Renal cortex interstitium (tissue), 11 donors: ENCODE data around the gene CHSY1. TPM values are rescaled to one million over a fixed set of nuclear protein-coding genes. Genes with fewer than 3 reads are reported as not detected.

Experiments used
- DNase-seq, 11 donors: peaks; one replicate each; pipeline ENCODE4 v3.0.0-alpha.2; 2013; ENCODE audit warnings: low read depth in 9 of 11, low spot score in 4 of 11; ENCODE audit errors: extremely low read depth in 1 of 11
- polyA plus RNA-seq, 3 donors: library from polyadenylated mRNA; unstranded; fragments of 120-200 nt; gene quantifications; one replicate each; pipeline ENCODE4 v1.2.1, GENCODE V29; 2013; ENCODE audit not compliant: insufficient read length in 3 of 3

The CHSY1 gene
- polyA plus RNA-seq, 3 donors = 46.7 to 50.8 (median 50.0) TPM

GRCh38 chr15:101276501-101277037 is 24.7 kb upstream of the CHSY1 start:
- peak in 1 of 11 donors; percentile 14 for DNase-seq

GRCh38 chr15:101275018-101275417 is 23.2 kb upstream of the CHSY1 start:
- DNase-seq = no peak

GRCh38 chr15:101273534-101273933 is 21.7 kb upstream of the CHSY1 start:
- no peak for DNase-seq

GRCh38 chr15:101272584-101272983 is 20.7 kb upstream of the CHSY1 start:
- DNase-seq = no peak

GRCh38 chr15:101269479-101270223 is 17.8 kb upstream of the CHSY1 start:
- no peak for DNase-seq

- DNase-seq = no peak
Measured at GRCh38 chr15:101267320-101268104, 15.7 kb upstream of the CHSY1 start.

GRCh38 chr15:101266787-101267186 is 14.9 kb upstream of the CHSY1 start:
- no peak for DNase-seq

- DNase-seq = no peak
Measured at GRCh38 chr15:101266034-101266433, 14.2 kb upstream of the CHSY1 start.

GRCh38 chr15:101264911-101265641 is 13.2 kb upstream of the CHSY1 start:
- no peak for DNase-seq

GRCh38 chr15:101264011-101264410 is 12.2 kb upstream of the CHSY1 start:
- DNase-seq = no peak

- no peak for DNase-seq
Measured at GRCh38 chr15:101262551-101262950, 10.7 kb upstream of the CHSY1 start.

- DNase-seq = peak in 6 of 11 donors; percentile 59 to 71 (median 68)
Measured at GRCh38 chr15:101258238-101259144, 6.6 kb upstream of the CHSY1 start.

GRCh38 chr15:101256757-101257156 is 4.9 kb upstream of the CHSY1 start:
- DNase-seq = no peak

- DNase-seq = no peak
Measured at GRCh38 chr15:101255615-101256241, 3.9 kb upstream of the CHSY1 start.

GRCh38 chr15:101255051-101255395 is 3.2 kb upstream of the CHSY1 start:
- no peak for DNase-seq

GRCh38 chr15:101254157-101255050 is 2.6 kb upstream of the CHSY1 start:
- DNase-seq = no peak

GRCh38 chr15:101252836-101253235 is 988 bp upstream of the CHSY1 start:
- no peak for DNase-seq
